ENCODE measurements around the gene ADPRHL1.

DNA sequence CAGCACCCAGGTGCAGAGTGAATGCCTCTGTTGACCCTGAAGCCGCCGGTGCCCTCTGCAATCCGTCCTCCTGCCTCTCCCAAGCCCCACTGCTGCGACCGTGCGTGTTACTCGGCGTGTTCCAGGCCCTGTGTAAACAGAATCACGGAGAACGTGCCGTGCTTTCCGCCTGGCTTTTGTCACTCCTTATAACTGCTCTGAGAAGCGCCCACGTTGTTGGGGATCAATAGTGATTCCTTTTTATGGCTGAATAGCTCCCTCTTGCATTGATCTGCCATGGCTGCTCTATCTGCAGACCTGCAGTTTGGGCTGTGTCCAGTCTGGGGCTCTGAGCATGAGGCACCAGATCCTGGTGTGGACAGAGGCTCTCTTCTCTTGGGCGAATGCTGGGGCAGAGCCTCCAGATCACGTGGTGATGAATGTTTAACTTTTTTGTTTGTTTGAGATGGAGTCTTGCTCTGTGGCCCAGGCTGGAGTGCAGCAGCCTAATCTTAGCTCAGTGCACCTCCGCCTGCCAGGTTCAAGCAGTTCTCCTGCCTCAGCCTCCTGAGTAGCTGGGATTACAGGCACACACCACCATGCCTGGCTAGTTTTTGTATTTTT, 15.8 kb downstream of the ADPRHL1 start:
- TF ChIP-seq, protein P1, sequence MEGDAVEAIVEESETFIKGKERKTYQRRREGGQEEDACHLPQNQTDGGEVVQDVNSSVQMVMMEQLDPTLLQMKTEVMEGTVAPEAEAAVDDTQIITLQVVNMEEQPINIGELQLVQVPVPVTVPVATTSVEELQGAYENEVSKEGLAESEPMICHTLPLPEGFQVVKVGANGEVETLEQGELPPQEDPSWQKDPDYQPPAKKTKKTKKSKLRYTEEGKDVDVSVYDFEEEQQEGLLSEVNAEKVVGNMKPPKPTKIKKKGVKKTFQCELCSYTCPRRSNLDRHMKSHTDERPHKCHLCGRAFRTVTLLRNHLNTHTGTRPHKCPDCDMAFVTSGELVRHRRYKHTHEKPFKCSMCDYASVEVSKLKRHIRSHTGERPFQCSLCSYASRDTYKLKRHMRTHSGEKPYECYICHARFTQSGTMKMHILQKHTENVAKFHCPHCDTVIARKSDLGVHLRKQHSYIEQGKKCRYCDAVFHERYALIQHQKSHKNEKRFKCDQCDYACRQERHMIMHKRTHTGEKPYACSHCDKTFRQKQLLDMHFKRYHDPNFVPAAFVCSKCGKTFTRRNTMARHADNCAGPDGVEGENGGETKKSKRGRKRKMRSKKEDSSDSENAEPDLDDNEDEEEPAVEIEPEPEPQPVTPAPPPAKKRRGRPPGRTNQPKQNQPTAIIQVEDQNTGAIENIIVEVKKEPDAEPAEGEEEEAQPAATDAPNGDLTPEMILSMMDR (conservative IDR thresholded peaks at IDR 0.05), result no peak
- TF ChIP-seq EZH2 (IDR thresholded peaks at IDR 0.05; ENCODE audit: low read depth), result no peak
